LNCAP (cell line): ENCODE results near the gene RAET1L.

Experiments
- TF ChIP-seq, protein P1 (sequence below): fragments of 450-650 bp; IDR thresholded peaks from 2 replicates; pipeline ENCODE4 v1.5.1; 2017; ENCODE audit warnings: mild to moderate bottlenecking

The RAET1L gene, protein sequence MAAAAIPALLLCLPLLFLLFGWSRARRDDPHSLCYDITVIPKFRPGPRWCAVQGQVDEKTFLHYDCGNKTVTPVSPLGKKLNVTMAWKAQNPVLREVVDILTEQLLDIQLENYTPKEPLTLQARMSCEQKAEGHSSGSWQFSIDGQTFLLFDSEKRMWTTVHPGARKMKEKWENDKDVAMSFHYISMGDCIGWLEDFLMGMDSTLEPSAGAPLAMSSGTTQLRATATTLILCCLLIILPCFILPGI

DNA sequence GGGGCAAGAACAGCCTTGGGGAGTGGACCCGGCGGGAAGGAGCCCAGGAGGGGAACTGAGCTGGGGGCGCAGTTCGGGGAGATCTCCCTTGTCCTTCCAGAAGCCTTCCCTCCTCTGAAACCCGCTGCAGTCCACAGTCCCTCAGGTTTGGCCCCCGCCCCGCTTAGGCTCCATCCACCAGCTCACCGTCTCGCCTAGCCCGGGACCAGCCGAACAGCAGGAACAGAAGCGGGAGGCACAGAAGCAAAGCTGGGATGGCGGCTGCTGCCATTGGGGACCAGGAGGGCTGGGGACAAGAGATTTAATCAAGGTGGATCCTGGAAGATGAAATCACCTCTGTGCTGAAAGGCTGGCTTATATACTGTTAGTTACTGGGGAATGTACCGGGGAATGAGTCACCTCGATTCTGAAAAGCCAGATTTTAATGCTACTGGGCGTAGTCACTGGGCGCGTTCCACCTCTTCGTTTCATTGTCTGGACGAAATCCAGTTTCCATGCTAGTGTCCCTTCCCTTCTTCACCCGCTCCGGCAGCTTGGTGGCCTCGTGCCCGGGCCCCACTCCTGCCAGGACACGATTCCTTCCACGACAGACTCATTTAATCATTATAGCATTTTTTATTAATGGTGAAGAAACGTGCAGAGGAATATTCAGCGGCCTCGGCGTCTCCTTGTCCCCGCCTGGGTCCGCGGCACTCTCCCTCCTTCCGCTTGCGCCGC is at the start of gene RAET1L:
Gene RAET1L, minus strand, starts transcription at position 332 of the 717 bp plus-strand sequence. Its CDS starts 61 bp downstream, at position 271.
- TF ChIP-seq, protein P1, sequence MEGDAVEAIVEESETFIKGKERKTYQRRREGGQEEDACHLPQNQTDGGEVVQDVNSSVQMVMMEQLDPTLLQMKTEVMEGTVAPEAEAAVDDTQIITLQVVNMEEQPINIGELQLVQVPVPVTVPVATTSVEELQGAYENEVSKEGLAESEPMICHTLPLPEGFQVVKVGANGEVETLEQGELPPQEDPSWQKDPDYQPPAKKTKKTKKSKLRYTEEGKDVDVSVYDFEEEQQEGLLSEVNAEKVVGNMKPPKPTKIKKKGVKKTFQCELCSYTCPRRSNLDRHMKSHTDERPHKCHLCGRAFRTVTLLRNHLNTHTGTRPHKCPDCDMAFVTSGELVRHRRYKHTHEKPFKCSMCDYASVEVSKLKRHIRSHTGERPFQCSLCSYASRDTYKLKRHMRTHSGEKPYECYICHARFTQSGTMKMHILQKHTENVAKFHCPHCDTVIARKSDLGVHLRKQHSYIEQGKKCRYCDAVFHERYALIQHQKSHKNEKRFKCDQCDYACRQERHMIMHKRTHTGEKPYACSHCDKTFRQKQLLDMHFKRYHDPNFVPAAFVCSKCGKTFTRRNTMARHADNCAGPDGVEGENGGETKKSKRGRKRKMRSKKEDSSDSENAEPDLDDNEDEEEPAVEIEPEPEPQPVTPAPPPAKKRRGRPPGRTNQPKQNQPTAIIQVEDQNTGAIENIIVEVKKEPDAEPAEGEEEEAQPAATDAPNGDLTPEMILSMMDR, result no peak

DNA sequence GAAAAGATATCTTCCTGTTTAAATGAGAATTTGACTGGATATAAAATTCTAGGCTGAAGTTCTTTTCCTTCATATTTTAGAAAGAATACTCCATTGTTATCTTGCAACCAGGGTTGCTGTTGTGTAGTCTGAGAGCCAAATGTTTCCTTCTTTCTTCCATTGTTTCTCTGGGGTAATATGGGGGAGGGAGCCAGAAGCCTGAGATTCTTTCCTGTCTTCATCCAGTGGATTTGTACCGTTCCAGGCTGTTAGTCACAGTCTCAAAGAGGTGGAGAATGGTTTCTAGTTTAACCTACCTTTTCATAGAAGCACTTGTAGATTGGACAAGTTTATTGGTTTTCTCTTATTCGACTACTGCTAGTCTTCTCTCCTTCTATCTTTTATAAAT is 49.7 kb upstream of the RAET1L start:
- TF ChIP-seq, protein P1, result no peak

DNA sequence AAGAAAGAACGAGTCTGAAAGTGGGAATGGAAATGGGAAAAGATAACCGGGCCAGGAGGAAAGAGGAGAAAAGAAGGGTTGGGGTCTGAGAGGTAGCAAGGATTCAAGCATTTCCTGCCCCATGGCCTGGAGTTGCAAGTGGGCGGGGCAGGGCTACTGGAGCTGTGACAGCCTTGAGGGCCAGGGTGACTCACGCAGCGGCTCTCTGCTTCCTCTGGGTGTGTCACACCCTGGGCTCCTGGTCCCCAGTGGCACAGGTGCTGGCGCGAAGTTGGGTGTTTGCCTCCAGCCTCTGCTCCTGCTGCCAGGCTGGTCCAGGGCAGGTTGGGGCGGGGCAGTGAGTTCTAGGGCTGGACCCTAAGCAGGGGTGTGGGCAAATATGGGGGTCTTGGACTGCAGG is 46.9 kb upstream of the RAET1L start:
- TF ChIP-seq, protein P1, result no peak

DNA sequence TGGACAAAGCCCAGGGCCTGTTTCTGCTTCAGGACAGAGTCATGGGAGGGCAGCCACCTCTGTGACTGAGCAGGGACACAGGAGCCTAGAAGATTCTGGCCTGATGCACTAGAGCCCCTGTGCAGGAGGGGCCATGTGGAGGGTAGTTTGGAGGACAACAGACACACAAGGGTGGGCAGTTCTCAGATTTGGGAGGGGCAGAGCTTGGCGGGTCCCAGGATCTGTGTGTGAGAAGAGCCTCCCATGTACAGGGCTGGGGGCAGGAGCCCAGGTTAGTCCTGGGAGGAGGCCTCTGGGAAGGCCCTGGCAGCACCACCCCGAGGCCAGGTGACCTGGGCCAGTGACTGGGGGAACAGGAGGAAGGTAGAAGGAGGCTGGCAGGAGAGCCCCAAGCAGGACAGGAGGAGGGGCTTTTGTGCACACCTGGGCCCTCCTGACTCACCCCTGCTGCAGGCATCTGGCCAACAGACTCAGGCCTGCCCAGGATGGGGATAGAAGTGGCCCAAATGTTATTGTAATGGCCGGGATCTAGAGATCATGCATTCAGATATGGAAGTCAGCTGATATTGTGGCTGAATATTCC is 45.0 kb upstream of the RAET1L start:
- TF ChIP-seq, protein P1, result no peak

DNA sequence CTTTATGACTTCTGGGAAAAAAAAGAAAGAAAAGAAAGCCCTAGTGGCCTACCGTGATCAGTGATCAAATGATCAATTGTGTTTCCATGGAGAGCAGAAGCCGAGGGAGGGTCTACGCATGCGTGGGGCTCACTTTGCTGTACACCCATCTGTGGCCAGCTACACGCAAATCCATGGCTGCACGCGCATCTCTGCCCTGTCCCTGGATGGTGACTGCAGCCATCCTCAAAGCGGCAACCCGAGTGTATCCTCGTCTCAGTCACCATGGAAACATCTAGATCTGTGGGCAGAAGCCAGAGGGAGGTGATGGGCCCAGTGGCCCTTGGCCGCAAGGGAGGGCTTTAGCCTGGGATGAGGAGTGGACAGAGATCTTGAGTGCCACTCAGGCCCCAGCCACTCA is 44.4 kb upstream of the RAET1L start:
- TF ChIP-seq, protein P1, result no peak

DNA sequence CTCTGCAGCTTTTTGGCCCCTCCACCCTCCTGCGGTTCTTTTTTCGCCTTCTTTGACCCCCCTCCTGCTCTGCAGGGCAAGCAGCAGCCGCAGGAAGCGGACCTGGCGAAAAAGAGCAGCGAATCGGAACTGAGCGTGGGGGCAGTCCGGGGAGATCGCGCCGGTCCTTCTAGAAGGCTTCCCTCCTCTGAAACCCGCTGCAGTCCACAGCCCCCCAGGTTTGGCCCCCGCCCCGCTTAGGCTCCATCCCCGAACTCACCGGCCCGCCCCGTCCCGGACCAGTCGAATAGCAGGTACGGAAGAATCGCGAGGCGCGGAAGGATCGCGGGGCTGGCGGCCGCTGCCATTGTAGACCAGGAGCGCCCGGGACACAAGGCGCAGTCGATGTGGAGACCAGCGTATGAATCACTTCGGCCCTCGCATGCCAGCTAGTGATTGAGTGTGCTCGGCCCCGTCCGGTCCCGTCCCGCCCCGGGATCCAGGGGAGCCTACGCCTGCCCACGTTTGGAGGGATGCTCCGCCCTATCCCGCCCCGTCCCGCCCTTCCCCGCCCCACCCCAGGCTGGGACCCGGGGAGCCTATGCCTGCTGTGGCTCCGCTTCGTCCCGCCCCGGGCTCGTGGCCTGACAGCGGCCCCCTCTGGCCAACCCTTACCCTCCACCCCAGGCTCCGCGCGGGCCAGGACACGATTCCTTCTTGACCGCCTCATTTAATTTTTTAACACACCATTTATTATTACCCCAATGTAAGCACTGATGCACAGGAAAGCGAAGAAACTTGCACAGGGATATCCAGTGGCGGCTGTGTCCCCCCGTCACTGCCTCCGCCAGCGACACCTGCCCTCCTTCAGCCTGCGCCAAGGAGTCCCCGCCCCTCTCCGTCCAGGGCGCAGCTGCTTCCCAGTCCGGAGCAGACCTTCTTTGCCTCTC is 43.7 kb upstream of the RAET1L start, which contains the start of gene ULBP3:
Gene ULBP3, minus strand, starts transcription at position 402 of the 929 bp plus-strand sequence. Its CDS starts 55 bp downstream, at position 347.
- TF ChIP-seq, protein P1, result peak; percentile 71

DNA sequence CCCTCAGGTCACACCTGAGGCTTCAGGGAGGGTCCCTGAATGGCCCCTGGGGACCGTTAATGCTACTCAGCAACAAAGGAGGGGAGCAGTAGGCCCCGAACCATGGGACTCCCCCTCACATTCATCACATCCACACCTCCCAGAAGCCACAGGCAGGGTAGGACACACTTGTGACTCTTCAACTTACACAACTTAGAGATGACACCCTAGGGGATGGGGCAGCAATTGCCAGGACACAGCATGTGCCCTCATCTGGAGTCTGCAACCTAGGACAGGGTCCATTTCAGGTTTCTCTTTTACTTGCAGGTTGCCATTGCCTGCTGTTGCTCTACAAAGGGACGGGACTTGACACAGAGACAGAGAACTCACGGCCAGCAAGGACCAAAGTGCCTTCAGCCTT is 42.8 kb upstream of the RAET1L start:
- TF ChIP-seq, protein P1, result no peak
